Hematopoietic multipotent progenitor cell treated with erythropoietin and hydrocortisone succinate and interleukin-3 and kit ligand, for 17 days (in vitro differentiated cells): Measurements from ENCODE around the gene RRP8.
A peak's percentile ranks its signal among the peaks of the same experiment; 100 is the strongest.

Experiments used
- DNase-seq: peaks from one replicate; pipeline ENCODE4 v3.0.0-alpha.2; 2015; ENCODE audit warnings: low spot score

RRP8 gene

DNA sequence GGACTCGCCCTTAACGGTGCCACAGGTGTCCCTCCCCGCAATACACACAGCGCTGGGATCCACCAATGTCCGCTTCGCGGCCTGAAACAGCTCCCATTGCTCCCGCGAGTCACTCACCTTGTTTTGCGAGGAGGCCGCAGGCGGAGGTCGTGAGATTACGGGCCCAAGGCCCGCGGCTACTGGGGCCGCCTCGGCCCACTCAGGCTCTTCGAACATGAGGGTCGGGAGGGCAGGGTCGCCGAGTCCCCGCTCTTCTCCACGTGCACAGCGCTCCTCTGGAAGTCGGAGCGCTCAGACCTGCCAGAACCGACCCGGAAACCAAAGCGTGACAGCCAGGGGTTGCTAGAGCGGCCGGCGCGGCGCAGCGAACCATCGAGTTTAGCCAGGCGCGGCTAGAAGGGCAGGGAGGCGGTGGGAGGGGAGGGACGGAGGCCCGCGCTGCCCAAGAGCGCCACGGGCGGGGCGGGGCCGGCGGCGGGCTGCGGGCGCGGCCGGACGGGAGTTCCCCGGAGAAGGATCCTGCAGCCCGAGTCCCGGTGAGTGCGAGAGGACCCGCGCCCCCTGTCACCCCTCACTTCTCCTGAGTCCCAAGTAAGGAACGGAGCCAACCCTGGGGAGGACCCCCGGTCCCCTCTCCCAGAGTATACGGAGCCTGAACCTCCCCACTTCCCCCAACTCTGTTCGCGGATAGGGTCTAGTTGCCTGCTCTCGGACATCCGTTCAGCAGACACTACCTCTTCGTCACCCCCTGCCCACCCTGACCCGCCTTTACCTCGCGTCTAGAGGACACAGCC lies at the start of gene RRP8, which contains the start of gene ILK:
RRP8 (minus strand) TSS at position 330 of the 794 bp plus-strand sequence; CDS start at position 216, 114 bp downstream.
ILK (plus strand) TSS at position 488 of the 794 bp plus-strand sequence. CDS start 498 bp downstream, outside the sequence.
- DNase-seq = peak; percentile 90

DNA sequence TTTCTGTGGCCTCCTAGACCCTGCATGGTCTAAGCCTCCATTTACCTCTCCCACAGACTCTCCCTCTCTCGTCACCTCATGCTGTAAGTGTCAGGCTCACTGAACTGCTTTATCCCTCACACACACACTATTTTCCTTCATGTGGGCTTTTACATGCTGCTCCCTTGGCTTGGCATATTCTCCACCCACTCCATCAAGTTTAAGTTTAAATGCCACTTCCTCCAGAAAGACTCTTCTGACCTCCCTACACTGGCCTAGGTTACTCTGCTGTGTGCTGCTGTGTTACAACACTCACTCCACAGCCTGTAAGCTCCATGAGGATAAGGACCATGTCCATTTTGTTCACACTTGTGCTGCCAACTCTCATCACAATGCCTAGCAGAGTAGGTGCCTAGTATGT lies 49.7 kb upstream of the RRP8 start:
- DNase-seq = no peak

DNA sequence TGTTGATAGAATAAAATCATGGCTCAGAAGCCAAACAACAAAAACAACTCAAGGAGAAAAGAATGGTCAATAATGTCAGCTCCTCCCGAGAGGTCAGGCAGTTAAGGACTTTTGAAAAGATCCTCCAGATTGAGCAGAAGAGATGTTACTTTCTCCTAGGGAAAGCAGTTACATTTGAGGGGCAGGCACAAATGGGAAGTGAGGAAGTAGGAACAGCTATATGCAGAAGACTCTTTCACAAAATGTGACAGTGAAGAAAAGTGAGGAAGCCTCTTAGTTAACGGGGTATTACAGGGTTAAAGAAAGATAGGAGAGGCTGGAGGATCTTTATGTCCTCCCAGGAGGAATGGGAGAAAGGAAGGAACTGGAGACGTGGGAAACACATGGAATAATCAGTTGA lies 48.8 kb upstream of the RRP8 start:
- no peak for DNase-seq

DNA sequence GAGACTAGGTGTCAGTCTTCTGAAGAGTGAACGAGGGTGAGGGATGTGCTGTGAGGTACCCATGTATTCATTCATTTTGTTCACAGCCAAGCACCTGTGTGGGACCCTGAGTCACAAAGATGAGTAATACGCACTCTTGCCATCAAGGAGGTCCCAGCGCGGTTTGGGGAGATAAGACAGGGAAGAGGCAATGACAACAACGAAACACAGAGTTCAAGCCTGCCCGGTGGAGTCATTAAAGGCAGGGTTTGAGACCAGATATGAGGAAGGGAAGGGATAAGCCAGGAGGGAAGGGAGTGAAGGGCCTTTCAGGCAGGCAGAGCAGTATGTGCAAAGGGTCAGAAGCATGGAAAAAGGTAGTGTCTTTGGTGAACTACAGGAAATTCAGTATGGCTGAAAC lies 47.6 kb upstream of the RRP8 start:
- DNase-seq = no peak

DNA sequence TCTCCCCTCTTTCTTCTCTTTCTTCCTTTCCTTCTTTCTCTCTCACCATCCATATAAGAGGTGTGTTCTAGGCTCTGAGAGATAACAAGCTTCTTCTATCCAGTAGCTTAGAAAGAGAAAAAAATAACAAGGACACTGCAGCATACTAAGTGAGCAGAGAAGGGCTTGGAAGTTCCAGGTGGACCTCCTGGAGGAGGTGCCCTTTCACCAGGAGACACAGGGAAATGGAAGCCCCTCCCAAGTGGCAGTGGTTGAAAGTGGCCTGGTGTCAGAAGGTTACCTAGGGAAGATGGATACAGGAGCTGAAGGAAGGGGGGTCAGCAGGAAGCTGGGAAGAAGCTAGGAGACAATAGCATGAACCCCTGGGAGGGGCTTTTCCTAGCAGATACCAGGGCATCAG lies 46.7 kb upstream of the RRP8 start:
- DNase-seq = no peak

DNA sequence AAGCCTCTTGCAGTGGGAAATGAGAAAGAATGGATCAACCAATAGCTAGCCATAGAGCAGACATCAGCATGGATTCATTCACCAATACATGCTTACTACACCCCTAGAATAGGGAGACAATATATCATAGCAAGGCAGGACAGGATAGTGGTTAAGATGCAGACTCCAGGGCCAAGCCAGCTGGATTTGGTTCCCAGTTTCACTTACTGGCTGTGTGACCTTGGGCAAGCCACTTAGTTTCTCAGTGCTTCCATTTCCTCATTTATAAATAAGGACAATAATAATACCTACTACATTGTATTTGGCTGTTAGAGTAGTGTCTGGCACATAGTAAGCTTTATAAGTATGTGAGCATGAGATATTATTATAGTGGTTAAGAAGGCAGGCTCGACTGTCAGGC lies 45.1 kb upstream of the RRP8 start:
- DNase-seq = no peak

DNA sequence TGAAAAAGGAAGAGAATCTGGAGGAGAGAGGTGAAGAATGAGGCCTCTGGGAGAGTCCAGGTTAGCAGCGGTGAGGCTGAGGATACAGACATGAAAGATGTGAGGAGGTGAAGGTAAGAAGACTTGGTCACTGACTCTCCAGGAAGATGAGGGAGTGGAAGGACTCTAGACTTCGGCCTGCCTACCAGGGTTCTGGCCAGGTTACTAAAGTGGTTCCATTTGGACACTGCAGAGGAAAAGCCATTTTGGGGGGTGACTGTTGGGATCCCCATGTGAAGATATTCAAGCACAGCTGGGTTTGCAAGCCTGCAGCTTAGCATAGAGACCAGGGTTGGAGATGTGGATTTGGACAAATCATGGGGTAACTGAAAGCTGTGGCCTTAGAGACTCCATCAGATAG lies 44.4 kb upstream of the RRP8 start:
- DNase-seq = no peak

DNA sequence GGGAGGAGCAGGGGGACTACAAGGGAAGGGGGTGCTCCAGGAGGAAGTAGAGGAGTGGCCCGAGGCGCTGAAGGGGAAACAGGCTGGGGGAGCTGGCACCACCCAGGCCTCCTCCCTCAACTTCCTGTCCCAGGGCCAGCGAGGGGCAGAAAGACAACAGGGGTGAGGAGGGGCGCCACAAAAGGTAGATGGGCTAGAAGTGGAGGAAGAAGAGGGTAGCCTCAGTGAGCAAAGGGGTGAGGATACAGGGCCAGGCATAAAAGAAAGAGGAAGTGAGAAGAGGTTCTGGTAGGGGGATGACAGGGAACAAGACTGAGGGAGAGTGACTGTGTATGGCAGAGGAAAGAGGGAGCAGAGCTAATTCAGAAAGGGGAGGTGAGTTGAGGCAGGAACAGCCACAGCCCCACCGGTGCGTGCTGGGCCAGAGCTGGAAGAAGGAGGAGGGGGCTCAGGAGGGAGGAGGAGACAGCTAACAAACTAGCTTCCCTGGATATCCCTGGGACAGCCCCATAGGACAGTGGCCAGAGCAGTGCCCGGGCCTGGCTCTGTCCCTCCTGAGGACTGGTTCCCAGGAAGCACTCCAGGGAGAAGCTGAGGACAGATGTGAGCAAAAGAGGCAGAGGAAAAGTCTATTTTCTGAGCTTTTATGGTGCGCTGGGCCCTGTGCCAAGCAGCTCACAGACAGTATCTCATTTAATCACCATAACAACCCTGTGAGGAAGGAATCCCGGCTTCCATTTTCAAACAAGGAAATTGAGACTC lies 43.7 kb upstream of the RRP8 start:
- no peak for DNase-seq

DNA sequence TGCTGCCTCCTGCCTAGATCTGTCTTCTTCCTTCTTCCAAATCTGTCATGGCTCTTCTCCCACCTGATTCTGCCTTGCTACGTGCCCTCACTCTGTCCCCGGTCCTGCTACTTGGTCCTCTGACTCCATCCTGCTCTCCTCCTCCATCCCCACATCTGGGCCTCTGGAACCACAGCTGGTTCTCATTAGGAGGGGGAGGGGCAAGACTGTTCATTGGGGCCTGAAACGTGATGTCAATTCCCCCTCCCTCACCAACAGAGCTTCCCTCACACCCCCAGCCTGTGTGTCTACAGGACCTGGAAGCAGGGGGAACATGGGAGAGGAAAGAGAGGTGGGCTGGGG lies 43.1 kb upstream of the RRP8 start:
- no peak for DNase-seq

DNA sequence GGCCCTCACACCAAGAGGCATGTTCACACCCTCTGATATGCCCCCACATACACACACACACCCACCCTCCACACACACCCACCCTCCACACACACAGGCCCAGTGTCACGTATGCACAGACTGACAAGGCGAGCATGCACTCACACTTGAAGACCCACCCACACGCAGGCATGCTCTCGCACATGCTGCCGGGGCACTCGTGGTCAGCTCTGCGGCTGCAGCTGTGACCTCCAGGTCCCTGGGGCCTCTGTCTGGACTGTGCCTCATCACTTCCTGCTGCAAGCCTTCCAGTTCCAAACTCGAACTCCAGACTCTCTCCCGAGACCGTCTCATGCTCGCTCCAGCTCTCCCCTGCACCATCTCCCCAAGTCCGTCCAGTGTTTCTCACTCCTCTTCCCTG lies 42.7 kb upstream of the RRP8 start:
- no peak for DNase-seq

DNA sequence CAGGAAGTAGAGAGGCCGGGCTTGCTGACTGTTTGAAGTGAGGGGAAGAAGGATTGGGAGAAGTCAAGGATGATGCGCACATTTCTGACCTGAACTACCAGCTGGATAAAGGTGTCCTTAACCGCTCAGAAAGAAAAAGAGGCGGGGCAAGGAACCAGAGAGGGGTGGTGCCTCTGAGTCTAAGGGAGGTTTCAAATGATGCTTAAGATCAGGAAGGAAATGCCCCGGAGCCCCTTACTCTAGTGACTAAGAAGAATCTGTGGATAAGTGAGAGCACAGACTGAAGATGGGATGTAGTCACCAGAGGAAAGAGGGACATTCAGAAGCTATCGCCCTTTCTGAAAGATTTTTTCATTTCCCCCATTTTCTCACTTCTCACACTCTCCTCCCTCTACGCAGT lies 39.5 kb upstream of the RRP8 start:
- DNase-seq = no peak

DNA sequence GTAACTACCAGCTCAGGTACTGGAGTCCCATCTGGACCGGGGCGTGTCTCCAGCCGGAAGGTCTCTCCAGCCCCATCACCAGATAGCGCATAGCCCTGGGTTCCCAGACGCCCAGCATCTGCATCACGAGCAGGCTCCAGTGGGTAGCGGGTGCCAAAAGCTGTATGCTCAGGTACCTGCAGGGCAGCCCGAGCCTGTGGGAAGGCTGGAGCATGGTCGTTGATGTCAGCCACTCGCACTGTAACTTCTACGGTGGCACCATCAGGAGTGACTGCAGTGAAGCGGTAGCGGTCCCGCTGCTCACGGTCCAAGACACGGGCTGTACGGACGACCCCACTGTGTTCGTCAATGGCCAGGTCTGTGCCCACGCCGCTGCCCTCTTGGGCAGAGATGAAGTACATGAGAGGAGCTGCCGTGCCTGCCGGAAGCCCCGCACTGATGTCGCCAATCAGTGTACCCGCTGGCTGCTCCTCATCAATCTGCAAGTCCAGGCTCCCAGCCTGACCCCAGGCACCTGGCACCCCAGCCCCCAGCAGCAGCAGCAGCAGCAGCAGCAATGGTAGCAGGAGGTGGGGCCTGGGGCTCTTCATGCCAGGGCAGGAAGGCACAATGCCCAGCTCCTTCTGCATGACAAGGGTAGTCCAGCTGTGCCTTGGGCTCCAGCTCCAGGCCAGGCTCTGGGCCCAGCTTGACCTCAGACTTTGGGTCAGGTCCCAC lies 37.7 kb upstream of the RRP8 start:
- DNase-seq = no peak

DNA sequence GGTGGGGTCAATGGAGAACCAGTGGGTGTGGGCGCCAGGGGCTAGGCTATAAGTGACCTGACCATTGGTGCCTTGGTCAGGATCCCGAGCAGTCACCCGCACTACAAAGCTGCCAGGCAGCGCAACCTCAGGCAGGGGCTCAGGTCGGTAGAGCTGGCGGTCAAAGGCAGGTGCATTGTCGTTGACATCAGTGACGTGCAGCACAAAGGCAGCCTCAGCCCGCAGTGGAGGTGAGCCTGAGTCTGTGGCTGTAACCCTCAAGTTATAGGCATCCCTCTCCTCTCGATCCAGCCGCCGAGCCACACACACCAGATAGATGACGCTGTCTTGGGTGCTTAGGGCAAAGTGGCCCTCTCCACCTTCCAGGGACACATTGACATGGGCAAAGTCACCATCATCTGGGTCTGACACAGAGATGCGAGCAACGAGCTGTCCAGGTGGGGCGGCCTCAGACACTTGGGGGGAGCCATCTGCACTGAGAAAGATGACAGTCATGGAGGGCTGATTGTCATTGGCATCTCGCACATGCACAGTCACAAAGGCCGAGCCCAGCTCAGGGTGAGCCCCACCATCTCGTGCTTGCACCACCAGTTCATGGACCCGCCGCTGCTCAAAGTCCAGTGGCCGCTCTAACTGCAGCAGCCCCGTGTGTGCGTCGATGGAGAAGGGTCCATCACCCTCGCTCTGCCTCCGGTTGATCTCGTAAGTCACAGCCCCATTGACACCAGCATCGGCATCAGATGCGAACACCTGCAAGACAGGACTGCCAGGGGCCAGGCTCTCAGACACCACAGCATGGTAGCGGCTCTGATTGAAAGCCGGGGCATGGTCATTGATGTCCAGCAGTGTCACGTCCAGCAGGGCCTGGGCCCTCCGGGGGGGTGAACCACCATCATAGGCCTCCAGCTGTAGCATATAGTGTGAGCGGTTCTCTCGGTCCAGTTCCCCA lies 36.9 kb upstream of the RRP8 start:
- DNase-seq = no peak

DNA sequence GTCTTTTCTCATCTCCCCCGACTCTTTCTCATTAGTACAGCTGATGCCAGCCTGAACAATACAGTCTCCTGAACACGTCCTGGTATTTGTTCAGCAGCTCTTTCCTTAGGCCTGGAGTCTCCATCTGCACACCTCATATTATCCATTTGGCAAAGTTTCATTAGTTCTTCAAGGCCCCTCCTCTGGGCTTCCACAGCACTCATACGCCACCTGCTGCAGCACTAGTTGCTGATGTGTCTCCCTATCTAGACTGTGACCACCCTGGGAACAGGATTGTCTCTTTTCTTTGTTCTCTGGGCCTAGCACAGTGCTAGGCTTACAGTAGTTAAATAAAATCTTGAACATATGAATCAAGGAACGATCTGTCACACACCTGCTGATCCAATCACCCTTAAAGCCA lies 35.0 kb upstream of the RRP8 start:
- DNase-seq = peak; percentile 64

DNA sequence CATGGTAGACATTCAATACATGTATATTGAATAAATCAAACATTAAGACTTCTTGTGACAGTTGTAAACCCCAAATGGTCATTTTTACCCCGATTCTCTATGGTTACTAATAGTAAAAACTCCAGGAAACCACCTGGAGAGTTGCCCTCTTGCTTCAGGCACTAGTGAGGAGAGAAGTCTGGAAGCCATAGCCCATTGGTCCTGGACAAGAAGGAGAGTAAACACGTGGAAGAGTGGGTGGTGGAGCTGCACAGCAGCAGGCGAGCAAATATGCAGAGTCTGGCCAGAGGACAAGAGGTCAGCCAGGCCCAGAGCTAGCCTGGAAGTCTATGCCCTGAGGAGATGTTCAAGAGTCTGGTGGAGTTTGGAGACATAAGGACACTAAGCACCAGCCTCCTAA lies 34.5 kb upstream of the RRP8 start:
- no peak for DNase-seq

DNA sequence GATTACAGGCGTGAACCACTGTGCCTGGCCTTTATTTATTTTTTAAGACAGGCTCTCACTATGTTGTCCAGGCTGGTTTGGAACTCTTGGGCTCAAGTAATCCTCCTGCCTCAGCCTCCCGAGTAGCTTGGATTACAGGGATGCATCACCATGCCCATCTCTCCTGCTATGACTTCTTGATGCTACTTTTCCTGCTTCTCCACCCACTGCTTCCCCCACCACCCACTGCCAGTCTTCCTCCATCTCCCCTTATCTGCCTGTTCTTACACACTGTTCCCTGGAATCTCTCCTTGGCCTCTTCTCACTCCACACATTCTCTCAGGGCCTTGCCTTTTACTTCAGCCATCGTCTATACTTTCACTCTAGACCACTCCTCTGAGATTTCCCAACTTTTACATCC lies 33.1 kb upstream of the RRP8 start:
- DNase-seq = no peak

DNA sequence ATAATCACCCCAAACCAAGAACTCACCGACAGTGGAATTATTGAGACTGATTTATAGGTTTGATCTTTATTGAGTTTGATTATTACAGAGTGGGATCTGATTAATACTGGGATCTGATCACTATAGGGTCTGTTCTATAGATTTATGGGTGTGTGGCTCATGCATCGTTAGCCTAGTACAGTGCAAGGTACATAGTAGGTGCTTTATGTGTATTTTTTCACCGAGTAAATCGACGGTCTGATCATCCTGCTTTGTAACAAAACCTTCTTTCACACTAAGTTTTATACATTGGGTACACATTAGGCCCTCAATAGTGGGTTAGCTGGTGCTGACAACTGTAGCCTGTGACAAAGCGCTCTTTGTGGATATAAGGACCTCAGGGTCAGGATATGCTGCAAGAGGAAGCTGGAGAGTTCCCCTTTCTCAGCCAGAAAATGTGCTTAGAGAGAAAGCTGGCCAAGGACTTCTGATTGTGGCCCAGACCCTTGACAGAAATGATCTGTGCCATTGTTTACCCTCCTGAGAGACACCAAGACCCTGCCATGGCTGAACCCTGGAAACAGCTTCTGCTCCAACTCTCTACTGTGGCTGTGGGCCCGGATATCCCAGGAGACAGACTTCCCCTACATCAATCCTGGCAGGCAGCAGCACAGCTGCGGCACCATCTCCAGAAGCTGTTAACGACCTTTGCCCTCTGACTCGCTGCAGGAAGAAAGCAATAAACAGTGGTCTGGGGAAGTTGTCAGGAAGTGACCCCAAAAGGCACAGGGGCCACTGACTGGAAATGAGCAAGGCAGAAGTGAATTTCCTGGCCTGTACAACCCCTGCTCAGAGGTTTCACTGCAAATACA lies 31.9 kb upstream of the RRP8 start:
- DNase-seq = no peak

DNA sequence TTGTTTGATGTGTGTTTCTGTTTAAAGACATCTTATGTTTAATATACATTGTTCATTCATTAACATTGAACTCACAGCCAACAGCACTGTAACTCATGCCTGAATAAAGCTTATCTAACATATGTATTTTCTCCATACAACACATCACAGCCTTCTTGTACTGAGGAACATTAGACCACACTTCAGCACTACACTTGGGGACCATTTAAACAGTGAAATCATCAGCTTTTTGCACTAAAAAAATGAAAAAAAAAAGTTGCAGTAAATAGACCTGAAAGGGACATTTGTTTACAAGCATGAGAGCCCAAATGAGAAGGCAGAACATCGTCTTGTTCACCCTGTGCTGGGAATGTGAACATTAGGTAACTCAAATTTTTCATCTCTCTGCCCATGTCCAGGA lies 31.1 kb upstream of the RRP8 start:
- DNase-seq = no peak

DNA sequence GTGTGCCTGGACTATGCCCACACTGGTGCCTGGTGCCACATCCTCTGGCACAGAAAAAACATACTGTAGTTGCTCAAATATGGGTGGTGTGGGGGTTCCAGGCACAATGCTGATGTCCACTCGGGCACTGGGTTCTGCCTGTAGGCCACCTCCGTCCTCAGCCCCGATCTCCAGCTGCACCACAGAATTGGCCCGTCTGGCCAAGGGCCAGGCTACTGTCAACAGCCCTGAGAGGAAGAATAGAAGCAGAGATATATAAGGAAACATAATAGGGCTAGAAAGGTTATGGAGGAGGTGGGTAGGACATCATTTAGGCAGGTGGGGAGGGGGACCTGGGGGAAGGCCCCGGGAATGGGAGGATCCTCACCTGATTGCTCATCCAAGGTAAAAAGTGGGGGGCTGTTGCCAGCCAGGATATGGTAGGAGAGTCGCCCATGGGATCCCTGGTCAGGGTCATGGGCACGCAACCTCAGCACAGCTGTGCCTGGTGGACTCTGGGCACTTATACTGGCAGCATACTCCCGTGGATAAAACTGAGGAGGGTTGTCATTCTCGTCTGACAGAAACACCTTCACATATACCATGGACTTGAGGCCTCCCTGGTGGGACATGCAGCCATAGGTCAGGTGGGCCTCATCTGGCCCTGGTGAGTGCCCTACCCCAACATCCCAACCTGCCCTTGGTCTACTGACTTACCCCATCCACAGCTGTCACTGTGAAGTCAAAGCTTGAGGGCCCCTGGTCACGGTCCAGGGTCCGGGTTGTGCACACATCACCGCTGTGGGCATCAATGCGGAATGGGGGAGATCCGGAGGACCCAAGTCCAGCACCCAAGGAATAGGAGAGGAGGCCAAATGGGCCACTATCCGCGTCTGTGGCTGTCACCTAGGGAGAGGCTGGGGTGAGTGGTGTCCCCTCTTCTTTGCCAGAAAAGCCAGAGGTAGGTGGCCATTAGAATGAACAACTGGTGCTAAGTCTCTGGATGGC lies 30.3 kb upstream of the RRP8 start:
- DNase-seq = no peak
